Measurements from ENCODE around the gene CYBB. TPM values are rescaled to one million over a fixed set of nuclear protein-coding genes. Genes with fewer than 3 reads are reported as not detected.

The CYBB gene
- polyA plus RNA-seq, 2 donors, result 0.67 to 1.2 TPM

GRCh38 chrX:37781814-37782213 lies 2.0 kb downstream of the CYBB start:
- no peaks in the 10 kb centered on the region for H3K4me1 ChIP-seq (ENCODE audit: control insufficient read depth in 2 of 2, insufficient read depth in 2 of 2, low read length in 1 of 2)
- H3K9me3 ChIP-seq (ENCODE audit: control insufficient read depth in 2 of 2, insufficient read depth in 1 of 2, low read depth in 1 of 2, low read length in 1 of 2), result no peaks in the 10 kb centered on the region
- H3K4me3 ChIP-seq (ENCODE audit: low read depth in 1 of 2, low read length in 2 of 2), result no peak overlapping the region
- no peak overlapping the region for H3K27ac ChIP-seq (ENCODE audit: low read depth in 2 of 2, low read length in 1 of 2)
- 63 to 86% methylated on average over 3 of the region's 3 CpGs for WGBS, 2 donors
- no peaks in the 10 kb centered on the region for H3K27me3 ChIP-seq (ENCODE audit: control insufficient read depth in 1 of 2, insufficient read depth in 2 of 2, low read length in 2 of 2)
- H3K36me3 ChIP-seq (ENCODE audit: control insufficient read depth in 2 of 2, insufficient read depth in 2 of 2, low read length in 1 of 2), result no peaks in the 10 kb centered on the region

GRCh38 chrX:37782359-37782758 lies 2.5 kb downstream of the CYBB start:
- no peak overlapping the region for H3K27ac ChIP-seq (ENCODE audit: low read depth in 2 of 2, low read length in 1 of 2)

GRCh38 chrX:37783305-37783704 lies 3.4 kb downstream of the CYBB start:
- H3K36me3 ChIP-seq (ENCODE audit: control insufficient read depth in 2 of 2, insufficient read depth in 2 of 2, low read length in 1 of 2), result no peaks in the 10 kb centered on the region
- H3K9me3 ChIP-seq (ENCODE audit: control insufficient read depth in 2 of 2, insufficient read depth in 1 of 2, low read depth in 1 of 2, low read length in 1 of 2), result no peaks in the 10 kb centered on the region
- H3K4me3 ChIP-seq (ENCODE audit: low read depth in 1 of 2, low read length in 2 of 2), result no peak overlapping the region
- WGBS, 2 donors, result 73 to 82% methylated on average over 4 of the region's 4 CpGs
- no peak overlapping the region for H3K27ac ChIP-seq (ENCODE audit: low read depth in 2 of 2, low read length in 1 of 2)
- no peaks in the 10 kb centered on the region for H3K27me3 ChIP-seq (ENCODE audit: control insufficient read depth in 1 of 2, insufficient read depth in 2 of 2, low read length in 2 of 2)
- H3K4me1 ChIP-seq (ENCODE audit: control insufficient read depth in 2 of 2, insufficient read depth in 2 of 2, low read length in 1 of 2), result no peaks in the 10 kb centered on the region

More at GRCh38 chrX:37782359-37782758, 2.5 kb downstream of the CYBB start:
- Histone ChIP-seq H3K4me3 (ENCODE audit: low read depth in 1 of 2, low read length in 2 of 2) (no peak overlapping the region), H3K27me3 (ENCODE audit: control insufficient read depth in 1 of 2, insufficient read depth in 2 of 2, low read length in 2 of 2) (no peaks in the 10 kb centered on the region), H3K9me3 (ENCODE audit: control insufficient read depth in 2 of 2, insufficient read depth in 1 of 2, low read depth in 1 of 2, low read length in 1 of 2) (no peaks in the 10 kb centered on the region), H3K4me1 (ENCODE audit: control insufficient read depth in 2 of 2, insufficient read depth in 2 of 2, low read length in 1 of 2) (no peaks in the 10 kb centered on the region), H3K36me3 (ENCODE audit: control insufficient read depth in 2 of 2, insufficient read depth in 2 of 2, low read length in 1 of 2) (no peaks in the 10 kb centered on the region)
- WGBS, 2 donors, result 72 to 75% methylated on average over 1 of the region's 1 CpG

GRCh38 chrX:37785569-37785968 lies 5.7 kb downstream of the CYBB start:
- Histone ChIP-seq H3K4me1 (ENCODE audit: control insufficient read depth in 2 of 2, insufficient read depth in 2 of 2, low read length in 1 of 2) (no peaks in the 10 kb centered on the region), H3K9me3 (ENCODE audit: control insufficient read depth in 2 of 2, insufficient read depth in 1 of 2, low read depth in 1 of 2, low read length in 1 of 2) (no peaks in the 10 kb centered on the region), H3K4me3 (ENCODE audit: low read depth in 1 of 2, low read length in 2 of 2) (no peak overlapping the region), H3K36me3 (ENCODE audit: control insufficient read depth in 2 of 2, insufficient read depth in 2 of 2, low read length in 1 of 2) (no peaks in the 10 kb centered on the region), H3K27me3 (ENCODE audit: control insufficient read depth in 1 of 2, insufficient read depth in 2 of 2, low read length in 2 of 2) (no peaks in the 10 kb centered on the region), H3K27ac (ENCODE audit: low read depth in 2 of 2, low read length in 1 of 2) (no peak overlapping the region)
- 51 to 67% methylated on average over 3 of the region's 3 CpGs for WGBS, 2 donors

- H3K4me3 ChIP-seq (ENCODE audit: low read depth in 1 of 2, low read length in 2 of 2), result no peak overlapping the region
- no peaks in the 10 kb centered on the region for H3K36me3 ChIP-seq (ENCODE audit: control insufficient read depth in 2 of 2, insufficient read depth in 2 of 2, low read length in 1 of 2)
- H3K27me3 ChIP-seq (ENCODE audit: control insufficient read depth in 1 of 2, insufficient read depth in 2 of 2, low read length in 2 of 2), result no peaks in the 10 kb centered on the region
- H3K4me1 ChIP-seq (ENCODE audit: control insufficient read depth in 2 of 2, insufficient read depth in 2 of 2, low read length in 1 of 2), result no peaks in the 10 kb centered on the region
- WGBS, 2 donors, result 66 to 69% methylated on average over 3 of the region's 3 CpGs
- no peak overlapping the region for H3K27ac ChIP-seq (ENCODE audit: low read depth in 2 of 2, low read length in 1 of 2)
- H3K9me3 ChIP-seq (ENCODE audit: control insufficient read depth in 2 of 2, insufficient read depth in 1 of 2, low read depth in 1 of 2, low read length in 1 of 2), result no peaks in the 10 kb centered on the region
These were observed 7.0 kb downstream of the CYBB start for GRCh38 chrX:37786624-37787422.

GRCh38 chrX:37787423-37787869 lies 7.6 kb downstream of the CYBB start:
- Histone ChIP-seq H3K27me3 (ENCODE audit: control insufficient read depth in 1 of 2, insufficient read depth in 2 of 2, low read length in 2 of 2) (no peaks in the 10 kb centered on the region), H3K4me3 (ENCODE audit: low read depth in 1 of 2, low read length in 2 of 2) (no peak overlapping the region), H3K4me1 (ENCODE audit: control insufficient read depth in 2 of 2, insufficient read depth in 2 of 2, low read length in 1 of 2) (no peaks in the 10 kb centered on the region), H3K36me3 (ENCODE audit: control insufficient read depth in 2 of 2, insufficient read depth in 2 of 2, low read length in 1 of 2) (no peaks in the 10 kb centered on the region), H3K27ac (ENCODE audit: low read depth in 2 of 2, low read length in 1 of 2) (no peak overlapping the region), H3K9me3 (ENCODE audit: control insufficient read depth in 2 of 2, insufficient read depth in 1 of 2, low read depth in 1 of 2, low read length in 1 of 2) (no peaks in the 10 kb centered on the region)
- WGBS, 2 donors, result 67 to 76% methylated on average over 5 of the region's 5 CpGs

- Histone ChIP-seq H3K27me3 (ENCODE audit: control insufficient read depth in 1 of 2, insufficient read depth in 2 of 2, low read length in 2 of 2) (no peaks in the 10 kb centered on the region), H3K4me3 (ENCODE audit: low read depth in 1 of 2, low read length in 2 of 2) (no peak overlapping the region), H3K4me1 (ENCODE audit: control insufficient read depth in 2 of 2, insufficient read depth in 2 of 2, low read length in 1 of 2) (no peaks in the 10 kb centered on the region), H3K27ac (ENCODE audit: low read depth in 2 of 2, low read length in 1 of 2) (no peak overlapping the region), H3K36me3 (ENCODE audit: control insufficient read depth in 2 of 2, insufficient read depth in 2 of 2, low read length in 1 of 2) (no peaks in the 10 kb centered on the region), H3K9me3 (ENCODE audit: control insufficient read depth in 2 of 2, insufficient read depth in 1 of 2, low read depth in 1 of 2, low read length in 1 of 2) (no peaks in the 10 kb centered on the region)
These were observed 16.5 kb downstream of the CYBB start for GRCh38 chrX:37796310-37796709.

GRCh38 chrX:37796805-37797204 lies 16.9 kb downstream of the CYBB start:
- no peaks in the 10 kb centered on the region for H3K27me3 ChIP-seq (ENCODE audit: control insufficient read depth in 1 of 2, insufficient read depth in 2 of 2, low read length in 2 of 2)
- no peaks in the 10 kb centered on the region for H3K36me3 ChIP-seq (ENCODE audit: control insufficient read depth in 2 of 2, insufficient read depth in 2 of 2, low read length in 1 of 2)
- H3K9me3 ChIP-seq (ENCODE audit: control insufficient read depth in 2 of 2, insufficient read depth in 1 of 2, low read depth in 1 of 2, low read length in 1 of 2), result no peaks in the 10 kb centered on the region
- H3K4me3 ChIP-seq (ENCODE audit: low read depth in 1 of 2, low read length in 2 of 2), result no peak overlapping the region
- H3K4me1 ChIP-seq (ENCODE audit: control insufficient read depth in 2 of 2, insufficient read depth in 2 of 2, low read length in 1 of 2), result no peaks in the 10 kb centered on the region
- no peak overlapping the region for H3K27ac ChIP-seq (ENCODE audit: low read depth in 2 of 2, low read length in 1 of 2)

GRCh38 chrX:37799936-37800335 lies 20.1 kb downstream of the CYBB start:
- 65 to 88% methylated on average over 2 of the region's 2 CpGs for WGBS, 2 donors
- no peaks in the 10 kb centered on the region for H3K27me3 ChIP-seq (ENCODE audit: control insufficient read depth in 1 of 2, insufficient read depth in 2 of 2, low read length in 2 of 2)
- no peaks in the 10 kb centered on the region for H3K36me3 ChIP-seq (ENCODE audit: control insufficient read depth in 2 of 2, insufficient read depth in 2 of 2, low read length in 1 of 2)
- no peaks in the 10 kb centered on the region for H3K9me3 ChIP-seq (ENCODE audit: control insufficient read depth in 2 of 2, insufficient read depth in 1 of 2, low read depth in 1 of 2, low read length in 1 of 2)
- no peaks in the 10 kb centered on the region for H3K4me1 ChIP-seq (ENCODE audit: control insufficient read depth in 2 of 2, insufficient read depth in 2 of 2, low read length in 1 of 2)
- H3K27ac ChIP-seq (ENCODE audit: low read depth in 2 of 2, low read length in 1 of 2), result no peak overlapping the region
- H3K4me3 ChIP-seq (ENCODE audit: low read depth in 1 of 2, low read length in 2 of 2), result no peak overlapping the region

- Histone ChIP-seq H3K9me3 (ENCODE audit: control insufficient read depth in 2 of 2, insufficient read depth in 1 of 2, low read depth in 1 of 2, low read length in 1 of 2) (no peaks in the 10 kb centered on the region), H3K27me3 (ENCODE audit: control insufficient read depth in 1 of 2, insufficient read depth in 2 of 2, low read length in 2 of 2) (no peaks in the 10 kb centered on the region), H3K4me3 (ENCODE audit: low read depth in 1 of 2, low read length in 2 of 2) (no peak overlapping the region), H3K27ac (ENCODE audit: low read depth in 2 of 2, low read length in 1 of 2) (no peak overlapping the region), H3K36me3 (ENCODE audit: control insufficient read depth in 2 of 2, insufficient read depth in 2 of 2, low read length in 1 of 2) (no peaks in the 10 kb centered on the region), H3K4me1 (ENCODE audit: control insufficient read depth in 2 of 2, insufficient read depth in 2 of 2, low read length in 1 of 2) (no peaks in the 10 kb centered on the region)
These were observed 20.9 kb downstream of the CYBB start for GRCh38 chrX:37800717-37801116.

All from esophagus (tissue), 2 donors.